GM12878 (cell line): ENCODE results near the gene DDAH1. TPM values are rescaled to one million over a fixed set of nuclear protein-coding genes. Genes with fewer than 3 reads are reported as not detected.

Source experiments
- ATAC-seq: fragments of 200-7000 bp; cut with Tn5 transposase; 3 replicates; pipeline ENCODE4 v1.9.1; 2020; ENCODE audit warnings: mild to moderate bottlenecking, moderate library complexity
- BruUV-seq: library from RNA; stranded (reverse); fragments of 400-500 nt; replicated peaks from 2 replicates; lab custom pipeline; 2021; lab: Mats Ljungman, UMichigan
- CTCF ChIA-PET: fragments of 300-600 bp; sonication (Branson Sonifier 250); formaldehyde crosslinking; extraction: SDS; loops from one replicate; lab custom pipeline; 2021; ENCODE audit warnings: inconsistent platforms; lab: Yijun Ruan, JAX
- POLR2A ChIA-PET: fragments of 350-600 bp; formaldehyde crosslinking; extraction: SDS; loops from one replicate; lab custom pipeline; 2021; ENCODE audit warnings: inconsistent platforms; lab: Charles Lee
- RAD21 ChIA-PET: fragments of 300-600 bp; sonication (Branson Sonifier 250); formaldehyde crosslinking; loops from one replicate; lab custom pipeline; 2023; ENCODE audit warnings: antibody characterized with exemption; ENCODE audit not compliant: unreplicated experiment; lab: Charles Lee
- SMC1A ChIA-PET: fragments of 300-600 bp; sonication (Branson Sonifier 250); formaldehyde crosslinking; loops from one replicate; lab custom pipeline; 2023; ENCODE audit not compliant: unreplicated experiment, uncharacterized antibody; lab: Charles Lee
- DNase-seq: peaks from one replicate; pipeline ENCODE4 v3.0.0-alpha.2; 2011; ENCODE audit warnings: low read depth, low spot score
- FAIRE-seq: peaks from 3 replicates; lab custom pipeline; 2011; peaks lifted over from hg19 to GRCh38; lab: Jason Lieb, UNC
- H2AFZ ChIP-seq: 2 replicates; pipeline ENCODE4 v1.6.0; 2011; ENCODE audit warnings: low read depth, low read length, control low read depth; ENCODE audit not compliant: control insufficient read depth
- H3K27ac ChIP-seq: 2 replicates; pipeline ENCODE4 v1.5.1; 2011; ENCODE audit warnings: control low read depth; ENCODE audit not compliant: control insufficient read depth, insufficient read depth
- H3K27me3 ChIP-seq, 2 experiments: replicated peaks in 1 of 2; 2 replicates each; pipeline versions ENCODE4 v1.6.0 to v1.6.1; 2011; ENCODE audit warnings: low read length in 1 of 2; ENCODE audit not compliant: control insufficient read depth in 2 of 2, insufficient read depth in 2 of 2
- H3K36me3 ChIP-seq, 2 experiments: 2 replicates each; pipeline ENCODE4 v1.5.1; 2011; ENCODE audit warnings: low read length in 1 of 2; ENCODE audit not compliant: control insufficient read depth in 2 of 2, insufficient read depth in 2 of 2
- H3K4me1 ChIP-seq: 2 replicates; pipeline ENCODE4 v1.6.1; 2011; ENCODE audit warnings: mild to moderate bottlenecking, low read length, moderate library complexity, mixed read lengths; ENCODE audit not compliant: control insufficient read depth, insufficient read depth
- H3K4me2 ChIP-seq: 2 replicates; pipeline ENCODE4 v1.6.0; 2011; ENCODE audit warnings: control low read depth; ENCODE audit not compliant: control insufficient read depth, insufficient read depth
- H3K4me3 ChIP-seq: fragments of 200-600 bp; sonication (generic); 2 replicates; pipeline ENCODE4 v1.5.1; 2016
- H3K79me2 ChIP-seq: 2 replicates; pipeline ENCODE4 v1.6.0; 2011; ENCODE audit warnings: low read length; ENCODE audit not compliant: control insufficient read depth, insufficient read depth
- H3K9ac ChIP-seq: 2 replicates; pipeline ENCODE4 v1.8.0; 2011; ENCODE audit warnings: low read length, control low read depth, mixed read lengths; ENCODE audit not compliant: control insufficient read depth, insufficient read depth
- H3K9me3 ChIP-seq: replicated peaks from 3 replicates; pipeline ENCODE4 v1.5.1; 2011; ENCODE audit warnings: mild to moderate bottlenecking, low read length; ENCODE audit not compliant: control insufficient read depth, insufficient read depth
- H4K20me1 ChIP-seq: 2 replicates; pipeline ENCODE4 v1.6.0; 2011; ENCODE audit not compliant: control insufficient read depth, insufficient read depth
- DPF2 ChIP-seq: fragments of 450-650 bp; IDR thresholded peaks from 2 replicates; pipeline ENCODE4 v1.6.1; 2017; ENCODE audit warnings: mild to moderate bottlenecking
- EGR1 ChIP-seq, 2 experiments: IDR thresholded peaks; 1 replicate in 1 of 2; 2 replicates in 1 of 2; pipeline ENCODE4 v1.6.1; 2011 to 2012; ENCODE audit warnings: low read depth in 2 of 2, low read length in 2 of 2, borderline replicate concordance in 1 of 2, mild to moderate bottlenecking in 1 of 2, moderate library complexity in 1 of 2
- FOS ChIP-seq: IDR thresholded peaks from 3 replicates; pipeline ENCODE4 v1.6.1; 2011; ENCODE audit warnings: borderline replicate concordance; ENCODE audit not compliant: insufficient read length; ENCODE audit errors: extremely low read depth
- FOXK2 ChIP-seq: fragments of 450-650 bp; IDR thresholded peaks from 2 replicates; pipeline ENCODE4 v1.6.1; 2017; ENCODE audit warnings: mild to moderate bottlenecking, moderate library complexity
- HDGF ChIP-seq: fragments of 450-650 bp; IDR thresholded peaks from 2 replicates; pipeline ENCODE4 v1.6.1; 2016; ENCODE audit warnings: antibody characterized with exemption
- MEF2B ChIP-seq: fragments of 450-650 bp; IDR thresholded peaks from 2 replicates; pipeline ENCODE4 v1.6.1; 2018; ENCODE audit warnings: mild to moderate bottlenecking, moderate library complexity; ENCODE audit not compliant: partially characterized antibody, poor library complexity, severe bottlenecking
- MYB ChIP-seq: fragments of 150-350 bp; IDR thresholded peaks from 2 replicates; pipeline ENCODE4 v1.6.1; 2014; ENCODE audit warnings: mild to moderate bottlenecking, low read depth, low read length, borderline replicate concordance
- NR2C1 ChIP-seq: fragments of 450-650 bp; IDR thresholded peaks from 2 replicates; pipeline ENCODE4 v1.6.1; 2017; ENCODE audit warnings: antibody characterized with exemption, mild to moderate bottlenecking, moderate library complexity
- RUNX3 ChIP-seq: IDR thresholded peaks from 2 replicates; pipeline ENCODE4 v1.6.1; 2012; ENCODE audit warnings: low read length, inconsistent platforms
- SMC3 ChIP-seq: IDR thresholded peaks from 2 replicates; pipeline ENCODE4 v1.6.1; 2011; ENCODE audit warnings: low read length, improper control_type of control experiment, borderline replicate concordance
- STAT3 ChIP-seq: IDR thresholded peaks from 2 replicates; pipeline ENCODE4 v1.6.1; 2011; ENCODE audit warnings: low read depth, low read length, improper control_type of control experiment
- TBL1XR1 ChIP-seq: IDR thresholded peaks from 2 replicates; pipeline ENCODE4 v1.6.1; 2012; ENCODE audit warnings: low read depth, low read length, improper control_type of control experiment
- TCF7 ChIP-seq: IDR thresholded peaks from 2 replicates; pipeline ENCODE4 v1.6.1; 2014; ENCODE audit warnings: antibody characterized with exemption, borderline replicate concordance
- ZNF622 ChIP-seq: fragments of 450-650 bp; IDR thresholded peaks from 2 replicates; pipeline ENCODE4 v1.6.1; 2017; ENCODE audit warnings: mild to moderate bottlenecking, inconsistent platforms
- WGBS: methylation state at CpG from one replicate; pipeline ENCODE4 v1.1.6; 2016; ENCODE audit warnings: low lambda C conversion rate; ENCODE audit not compliant: insufficient replicate concordance, insufficient coverage; ENCODE audit errors: missing lambda C conversion rate; 5-methylcytosine and 5-hydroxymethylcytosine counted together
- in situ Hi-C: fragments of 300-500 bp; cut with MboI; formaldehyde crosslinking; loops from 9 replicates; pipeline ENCODE4 v1.14.3; 2018; ENCODE audit warnings: mixed read lengths
- intact Hi-C: fragments of 100-400 bp; cut with micrococcal nuclease; formaldehyde crosslinking; loops from one replicate; pipeline ENCODE4 v1.14.2; 2022; ENCODE audit not compliant: unreplicated experiment
- polyA plus RNA-seq, 11 experiments: library from polyadenylated mRNA; depleted of rRNA in 4 of 11; unstranded in 6 of 11; stranded (reverse) in 5 of 11; fragments of >200 nt; fragmentation: Nextera tagmentation in 4 of 11; fragmentation: Illumina TruSeq in 1 of 11; extraction: Ambion mirVana in 4 of 11; extraction: Trizol in 1 of 11; gene quantifications; 1 replicate in 1 of 11; 2 replicates in 10 of 11; pipeline versions ENCODE4 v1.2.1 to v1.2.3, GENCODE V29; 2011 to 2016; ENCODE audit warnings: inconsistent platforms in 2 of 11, missing spikeins in 2 of 11, low read depth in 1 of 11
- total RNA-seq, 4 experiments: library from RNA; depleted of rRNA in 3 of 4; stranded (reverse); fragments of >200 nt in 3 of 4; fragmentation: Illumina TruSeq in 1 of 4; extraction: Trizol in 1 of 4; gene quantifications; 2 replicates each; pipeline versions ENCODE4 v1.2.1 to v1.2.3, GENCODE V29; 2013 to 2021
- TF ChIP-seq, protein P1 (sequence below): fragments of 450-650 bp; IDR thresholded peaks from 2 replicates; pipeline ENCODE4 v1.6.1; 2016; ENCODE audit warnings: mild to moderate bottlenecking, moderate library complexity, borderline replicate concordance

Gene DDAH1
- total and polyA plus RNA-seq, 10 of the 15 experiments (the other 5 are each of a cell fraction or from before 2014, with no cell fraction given) = 0.07 to 0.88 (median 0.27) TPM; not detected in 6

DNA sequence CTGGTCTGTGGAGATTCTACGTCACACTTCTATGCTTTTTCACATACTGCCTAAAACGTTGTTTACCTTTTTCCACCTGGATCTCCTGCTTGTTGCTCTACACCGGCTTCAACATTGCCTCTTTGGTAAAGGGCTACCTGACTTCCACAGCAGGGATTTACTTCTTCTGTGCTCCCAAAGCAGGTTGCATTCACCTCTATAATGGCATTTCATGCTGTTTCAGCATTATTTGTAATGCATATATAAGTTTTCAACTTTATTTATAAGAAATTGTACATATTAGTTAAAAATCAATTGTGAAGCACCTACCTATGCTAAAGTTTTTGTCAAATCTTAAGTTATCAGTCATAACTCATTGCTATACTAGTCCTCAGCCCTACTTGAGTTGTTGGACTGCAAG is 55.4 kb downstream of the DDAH1 start (continued):
- TF ChIP-seq NR2C1 = no peak
- TF ChIP-seq, protein P1, sequence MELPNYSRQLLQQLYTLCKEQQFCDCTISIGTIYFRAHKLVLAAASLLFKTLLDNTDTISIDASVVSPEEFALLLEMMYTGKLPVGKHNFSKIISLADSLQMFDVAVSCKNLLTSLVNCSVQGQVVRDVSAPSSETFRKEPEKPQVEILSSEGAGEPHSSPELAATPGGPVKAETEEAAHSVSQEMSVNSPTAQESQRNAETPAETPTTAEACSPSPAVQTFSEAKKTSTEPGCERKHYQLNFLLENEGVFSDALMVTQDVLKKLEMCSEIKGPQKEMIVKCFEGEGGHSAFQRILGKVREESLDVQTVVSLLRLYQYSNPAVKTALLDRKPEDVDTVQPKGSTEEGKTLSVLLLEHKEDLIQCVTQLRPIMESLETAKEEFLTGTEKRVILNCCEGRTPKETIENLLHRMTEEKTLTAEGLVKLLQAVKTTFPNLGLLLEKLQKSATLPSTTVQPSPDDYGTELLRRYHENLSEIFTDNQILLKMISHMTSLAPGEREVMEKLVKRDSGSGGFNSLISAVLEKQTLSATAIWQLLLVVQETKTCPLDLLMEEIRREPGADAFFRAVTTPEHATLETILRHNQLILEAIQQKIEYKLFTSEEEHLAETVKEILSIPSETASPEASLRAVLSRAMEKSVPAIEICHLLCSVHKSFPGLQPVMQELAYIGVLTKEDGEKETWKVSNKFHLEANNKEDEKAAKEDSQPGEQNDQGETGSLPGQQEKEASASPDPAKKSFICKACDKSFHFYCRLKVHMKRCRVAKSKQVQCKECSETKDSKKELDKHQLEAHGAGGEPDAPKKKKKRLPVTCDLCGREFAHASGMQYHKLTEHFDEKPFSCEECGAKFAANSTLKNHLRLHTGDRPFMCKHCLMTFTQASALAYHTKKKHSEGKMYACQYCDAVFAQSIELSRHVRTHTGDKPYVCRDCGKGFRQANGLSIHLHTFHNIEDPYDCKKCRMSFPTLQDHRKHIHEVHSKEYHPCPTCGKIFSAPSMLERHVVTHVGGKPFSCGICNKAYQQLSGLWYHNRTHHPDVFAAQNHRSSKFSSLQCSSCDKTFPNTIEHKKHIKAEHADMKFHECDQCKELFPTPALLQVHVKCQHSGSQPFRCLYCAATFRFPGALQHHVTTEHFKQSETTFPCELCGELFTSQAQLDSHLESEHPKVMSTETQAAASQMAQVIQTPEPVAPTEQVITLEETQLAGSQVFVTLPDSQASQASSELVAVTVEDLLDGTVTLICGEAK = no peak
- TF ChIP-seq STAT3 = no peak
- TF ChIP-seq, all 136 proteins: peak for 0

DNA sequence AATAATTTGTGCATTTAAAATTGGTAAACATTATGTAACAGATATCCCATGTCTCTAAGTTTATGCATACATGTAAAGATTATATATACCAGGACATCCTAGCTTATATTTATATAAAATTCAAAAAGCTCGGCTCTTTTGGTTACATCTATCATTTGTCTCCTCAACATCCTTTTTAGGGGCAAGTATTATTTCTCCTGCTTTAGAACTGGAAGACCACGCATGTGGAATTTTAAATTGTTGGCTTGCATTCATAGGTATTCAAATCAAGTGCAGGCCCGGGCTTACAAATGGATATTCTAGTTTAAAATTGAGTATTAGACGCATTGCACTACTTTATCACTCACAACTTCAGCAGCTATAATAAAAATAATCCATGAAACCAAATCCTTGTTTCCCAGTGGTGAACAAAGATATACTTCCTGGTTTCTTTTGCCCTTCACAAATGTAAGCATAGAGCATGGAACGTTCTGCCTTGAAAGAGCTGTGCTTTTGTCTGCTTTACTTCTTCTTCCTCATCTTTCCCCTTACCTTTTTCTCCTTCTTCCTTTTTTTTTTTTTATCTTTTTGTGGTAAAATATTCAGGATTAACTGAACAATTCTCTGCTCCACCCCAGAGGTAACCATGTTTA is 57.1 kb downstream of the DDAH1 start:
- no peak overlapping the region for H3K4me2 ChIP-seq
- WGBS = 45% methylated on average over 5 of the region's 5 CpGs

More for the DNA sequence above, 57.1 kb downstream of the DDAH1 start:
- Histone ChIP-seq H4K20me1 (no peaks in the 10 kb centered on the region), H3K9me3 (no peaks in the 10 kb centered on the region), H3K79me2 (no peaks in the 10 kb centered on the region), H3K9ac (no peak overlapping the region), H3K27me3 (peaks cover 0 to 3% of the 10 kb centered on the region in 2 experiments; a peak in 1 of 4 replicates), H3K4me1 (no peaks in the 10 kb centered on the region), H3K4me3 (no peak overlapping the region), H3K36me3 (no peaks in the 10 kb centered on the region), H3K27ac (no peak overlapping the region), H2AFZ (no peak overlapping the region)
- ATAC-seq (no peak), DNase-seq (no peak), FAIRE-seq (no peak)
- in situ Hi-C loops (no loop called here), intact Hi-C loops (no loop called here)
- BruUV-seq = no TSS peak
- POLR2A ChIA-PET = no interaction called here
- RAD21 ChIA-PET = no interaction called here
- CTCF ChIA-PET = interaction anchor here (0.7 kb wide), 1 partner anchor 536 kb away, joined by 4 read pairs; no protein-coding TSS in a partner anchor
- SMC1A ChIA-PET = interaction anchor here (0.7 to 1.3 kb wide), 3 partner anchors 37 to 69 kb away, joined by 3 to 5 read pairs (median 3); no protein-coding TSS in a partner anchor
- no peak for TF ChIP-seq ZNF622
- TF ChIP-seq MYB = no peak
- TF ChIP-seq TBL1XR1 = no peak
- no peak for TF ChIP-seq HDGF
- TF ChIP-seq DPF2 = no peak
- no peak for TF ChIP-seq MEF2B
- no peak for TF ChIP-seq FOS
- TF ChIP-seq FOXK2 = no peak
- no peak for TF ChIP-seq SMC3
- TF ChIP-seq RUNX3 = no peak
- no peak for TF ChIP-seq TCF7
- no peak for TF ChIP-seq EGR1 (IDR thresholded peaks at IDR 0.05; ENCODE audit: borderline replicate concordance in 1 of 2, low read depth in 2 of 2, low read length in 2 of 2)
